HEK293 (cell line): ENCODE data around the gene DCLK1.

Experiments
- CTCF ChIA-PET: fragments of 350-600 bp; formaldehyde crosslinking; extraction: SDS; loops from one replicate; lab custom pipeline; 2021; ENCODE audit warnings: antibody characterized with exemption; lab: Yijun Ruan, JAX
- POLR2A ChIA-PET: fragments of 300-600 bp; formaldehyde crosslinking; extraction: SDS; loops from one replicate; lab custom pipeline; 2020; ENCODE audit warnings: antibody characterized with exemption, inconsistent platforms; lab: Yijun Ruan, JAX
- H3K27ac ChIP-seq: fragments of 200-500 bp; sonication (Bioruptor generic); 2 replicates; pipeline ENCODE4 v1.5.1; 2014; ENCODE audit warnings: low read depth, low read length, control low read depth, inconsistent platforms; ENCODE audit errors: extremely low read depth
- H3K36me3 ChIP-seq, 2 experiments: fragments of 200-500 bp in 1 of 2; sonication (Bioruptor generic) in 1 of 2; 1 replicate in 1 of 2; 2 replicates in 1 of 2; pipeline ENCODE4 v1.5.1; 2014 to 2017; ENCODE audit warnings: inconsistent platforms in 2 of 2, low read length in 2 of 2; ENCODE audit not compliant: control insufficient read depth in 2 of 2, insufficient read depth in 1 of 2
- H3K4me1 ChIP-seq: fragments of 200-500 bp; sonication (Bioruptor generic); 2 replicates; pipeline ENCODE4 v1.5.1; 2014; ENCODE audit warnings: mild to moderate bottlenecking, low read length, inconsistent platforms; ENCODE audit not compliant: control insufficient read depth, insufficient read depth
- H3K4me3 ChIP-seq: 2 replicates; pipeline ENCODE4 v1.5.1; 2011; ENCODE audit warnings: low read depth, mild to moderate bottlenecking, control low read depth, low read length, moderate library complexity
- H3K9me3 ChIP-seq: fragments of 200-500 bp; sonication (Bioruptor generic); 2 replicates; pipeline ENCODE4 v1.5.1; 2014; ENCODE audit warnings: low read depth, low read length, inconsistent platforms; ENCODE audit not compliant: control insufficient read depth, insufficient read depth
- GLIS2 ChIP-seq: fragments of 450-650 bp; formaldehyde crosslinking; IDR thresholded peaks from 2 replicates; pipeline ENCODE4 v1.5.1; 2016; ENCODE audit warnings: missing biosample characterization, missing genetic modification characterization
- HOXA7 ChIP-seq: sonication (generic); formaldehyde crosslinking; IDR thresholded peaks from 2 replicates; pipeline ENCODE4 v1.8.1; 2022; ENCODE audit warnings: missing genetic modification reagents, borderline replicate concordance
- KLF10 ChIP-seq: fragments of 450-650 bp; IDR thresholded peaks from 2 replicates; pipeline ENCODE4 v1.5.1; 2018; ENCODE audit warnings: missing biosample characterization, mild to moderate bottlenecking, missing genetic modification characterization
- SP3 ChIP-seq: fragments of 450-650 bp; formaldehyde crosslinking; IDR thresholded peaks from 2 replicates; pipeline ENCODE4 v1.5.1; 2016; ENCODE audit warnings: missing biosample characterization, missing genetic modification characterization
- WT1 ChIP-seq: fragments of 450-650 bp; formaldehyde crosslinking; IDR thresholded peaks from 2 replicates; pipeline ENCODE4 v1.5.1; 2016; ENCODE audit warnings: missing biosample characterization, missing genetic modification characterization
- YY1 ChIP-seq: fragments of 450-650 bp; formaldehyde crosslinking; IDR thresholded peaks from 2 replicates; pipeline ENCODE4 v1.5.1; 2018; ENCODE audit warnings: missing biosample characterization, missing genetic modification characterization
- ZBTB48 ChIP-seq: fragments of 450-650 bp; formaldehyde crosslinking; IDR thresholded peaks from 2 replicates; pipeline ENCODE4 v1.5.1; 2016; ENCODE audit warnings: missing biosample characterization, missing genetic modification characterization
- ZBTB7A ChIP-seq: fragments of 450-650 bp; formaldehyde crosslinking; IDR thresholded peaks from 2 replicates; pipeline ENCODE4 v1.5.1; 2016; ENCODE audit warnings: low read depth, missing biosample characterization, missing genetic modification characterization
- ZFP41 ChIP-seq: fragments of 450-650 bp; formaldehyde crosslinking; IDR thresholded peaks from 2 replicates; pipeline ENCODE4 v1.5.1; 2016; ENCODE audit warnings: missing biosample characterization, missing genetic modification characterization, borderline replicate concordance
- ZNF169 ChIP-seq: fragments of 450-650 bp; formaldehyde crosslinking; IDR thresholded peaks from 2 replicates; pipeline ENCODE4 v1.5.1; 2016; ENCODE audit warnings: missing biosample characterization, missing genetic modification characterization
- ZNF223 ChIP-seq: fragments of 450-650 bp; formaldehyde crosslinking; IDR thresholded peaks from 2 replicates; pipeline ENCODE4 v1.5.1; 2016; ENCODE audit warnings: missing biosample characterization, missing genetic modification characterization
- ZNF239 ChIP-seq: fragments of 450-650 bp; formaldehyde crosslinking; IDR thresholded peaks from 2 replicates; pipeline ENCODE4 v1.5.1; 2016; ENCODE audit warnings: missing biosample characterization, missing genetic modification characterization
- ZNF341 ChIP-seq: fragments of 450-650 bp; formaldehyde crosslinking; IDR thresholded peaks from 2 replicates; pipeline ENCODE4; 2016; ENCODE audit warnings: low read depth, missing biosample characterization, missing genetic modification characterization
- ZNF394 ChIP-seq: fragments of 450-650 bp; formaldehyde crosslinking; IDR thresholded peaks from 2 replicates; pipeline ENCODE4 v1.5.1; 2016; ENCODE audit warnings: missing biosample characterization, missing genetic modification characterization, mild to moderate bottlenecking, moderate library complexity, borderline replicate concordance
- ZNF416 ChIP-seq: fragments of 450-650 bp; formaldehyde crosslinking; IDR thresholded peaks from 2 replicates; pipeline ENCODE4 v1.5.1; 2016; ENCODE audit warnings: missing biosample characterization, missing genetic modification characterization
- ZNF423 ChIP-seq: fragments of 450-650 bp; formaldehyde crosslinking; IDR thresholded peaks from 2 replicates; pipeline ENCODE4 v1.5.1; 2016; ENCODE audit warnings: missing biosample characterization, missing genetic modification characterization
- ZNF48 ChIP-seq: fragments of 450-650 bp; formaldehyde crosslinking; IDR thresholded peaks from 2 replicates; pipeline ENCODE4 v1.5.1; 2016; ENCODE audit warnings: missing biosample characterization, missing genetic modification characterization
- ZNF521 ChIP-seq: fragments of 450-650 bp; formaldehyde crosslinking; IDR thresholded peaks from 2 replicates; pipeline ENCODE4 v1.5.1; 2017; ENCODE audit warnings: missing biosample characterization, mild to moderate bottlenecking, missing genetic modification characterization
- ZNF549 ChIP-seq: fragments of 450-650 bp; IDR thresholded peaks from 2 replicates; pipeline ENCODE4 v1.5.1; 2018; ENCODE audit warnings: missing biosample characterization, missing genetic modification characterization, mild to moderate bottlenecking, inconsistent platforms, moderate library complexity
- ZNF76 ChIP-seq: fragments of 450-650 bp; formaldehyde crosslinking; IDR thresholded peaks from 2 replicates; pipeline ENCODE4; 2016; ENCODE audit warnings: low read depth, missing biosample characterization, missing genetic modification characterization, borderline replicate concordance
- ZNF768 ChIP-seq: fragments of 450-650 bp; formaldehyde crosslinking; IDR thresholded peaks from 2 replicates; pipeline ENCODE4 v1.5.1; 2018; ENCODE audit warnings: missing biosample characterization, mild to moderate bottlenecking, missing genetic modification characterization
- ZNF791 ChIP-seq: fragments of 450-650 bp; formaldehyde crosslinking; IDR thresholded peaks from 2 replicates; pipeline ENCODE4 v1.5.1; 2016; ENCODE audit warnings: missing biosample characterization, missing genetic modification characterization
- ZSCAN30 ChIP-seq: fragments of 450-650 bp; IDR thresholded peaks from 2 replicates; pipeline ENCODE4 v1.5.1; 2018; ENCODE audit warnings: missing biosample characterization, mild to moderate bottlenecking, missing genetic modification characterization, moderate library complexity
- ZXDB ChIP-seq: fragments of 450-650 bp; formaldehyde crosslinking; IDR thresholded peaks from 2 replicates; pipeline ENCODE4 v1.5.1; 2016; ENCODE audit warnings: missing biosample characterization, missing genetic modification characterization
- TF ChIP-seq, protein P1 (sequence below): fragments of 450-650 bp; formaldehyde crosslinking; IDR thresholded peaks from 2 replicates; pipeline ENCODE4 v1.5.1; 2017; ENCODE audit warnings: missing biosample characterization, missing genetic modification characterization
- TF ChIP-seq, protein P2 (sequence below): fragments of 450-650 bp; formaldehyde crosslinking; IDR thresholded peaks from 2 replicates; pipeline ENCODE4 v1.5.1; 2016; ENCODE audit warnings: missing biosample characterization, missing genetic modification characterization
- TF ChIP-seq, protein P3 (sequence below): fragments of 450-650 bp; formaldehyde crosslinking; IDR thresholded peaks from 2 replicates; pipeline ENCODE4 v1.5.1; 2016; ENCODE audit warnings: missing biosample characterization, missing genetic modification characterization, low read depth
- TF ChIP-seq, protein P4 (sequence below): fragments of 450-650 bp; formaldehyde crosslinking; IDR thresholded peaks from 2 replicates; pipeline ENCODE4 v1.5.1; 2016; ENCODE audit warnings: missing biosample characterization, missing genetic modification characterization
- TF ChIP-seq, protein P5 (sequence below): fragments of 450-650 bp; formaldehyde crosslinking; IDR thresholded peaks from 2 replicates; pipeline ENCODE4 v1.5.1; 2016; ENCODE audit warnings: missing biosample characterization, missing genetic modification characterization

The DCLK1 gene

DNA sequence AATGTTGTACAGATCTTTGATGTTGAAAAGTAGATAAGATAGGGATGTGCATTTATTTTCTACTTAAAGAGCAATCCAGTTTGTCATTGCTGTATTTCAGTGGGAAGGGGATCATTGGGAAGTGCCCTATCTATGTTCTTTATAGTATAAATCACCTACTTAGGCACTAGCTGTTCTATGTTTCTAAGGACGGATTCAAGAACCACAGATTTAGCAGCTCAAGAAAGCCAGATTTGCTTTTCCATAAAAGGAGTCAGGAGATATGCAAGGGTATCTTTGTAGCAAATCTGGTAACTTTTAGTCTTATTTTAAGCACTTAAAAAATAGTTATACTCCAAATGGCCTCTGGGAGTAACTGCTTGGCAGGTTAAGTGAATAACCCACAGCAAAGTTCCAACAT lies 23.7 kb downstream of the DCLK1 start (continued):
- no peak for TF ChIP-seq YY1 (tag by site-specific recombination)
- TF ChIP-seq ZXDB, result no peak
- TF ChIP-seq ZBTB7A (tag by site-specific recombination), result no peak
- TF ChIP-seq ZSCAN30, result no peak
- no peak for TF ChIP-seq KLF10 (tag by site-specific recombination)
- TF ChIP-seq, all 188 proteins: peak for 0

DNA sequence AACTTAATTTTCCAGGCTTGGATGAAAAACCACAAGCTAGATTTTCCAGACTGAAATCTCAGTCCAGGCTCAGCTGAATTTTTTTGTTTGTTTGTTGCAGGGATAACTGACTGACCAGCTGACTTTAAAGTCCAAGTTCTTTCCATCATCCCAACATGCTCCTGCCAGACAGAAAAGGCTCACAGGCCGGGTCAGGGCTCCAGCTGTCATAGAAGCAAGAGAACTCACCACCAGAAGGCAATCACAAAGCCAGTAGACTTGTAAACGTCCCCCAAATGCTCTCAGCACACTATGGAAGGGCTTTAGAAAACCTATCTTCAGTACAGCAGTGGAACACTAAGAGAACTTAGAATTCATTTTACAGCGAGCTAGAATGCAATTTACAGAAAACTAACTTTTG lies 25.5 kb downstream of the DCLK1 start:
- Histone ChIP-seq H3K27ac (no peak overlapping the region), H3K9me3 (no peaks in the 10 kb centered on the region), H3K36me3 (no peaks in the 10 kb centered on the region), H3K4me1 (no peaks in the 10 kb centered on the region), H3K4me3 (no peak overlapping the region)
- TF ChIP-seq ZNF549 (tag by site-specific recombination) (no peak), SP3 (tag by site-specific recombination) (no peak), ZNF48 (tag by site-specific recombination) (no peak), HOXA7 (CRISPR knock-in tag) (no peak), ZFP41 (tag by site-specific recombination) (no peak), ZNF768 (tag by site-specific recombination) (no peak), WT1 (tag by site-specific recombination) (no peak), ZNF169 (tag by site-specific recombination) (no peak), ZNF394 (no peak), ZNF341 (tag by site-specific recombination) (no peak), ZNF791 (tag by site-specific recombination) (no peak), ZNF223 (tag by site-specific recombination) (no peak), ZNF239 (no peak)
- TF ChIP-seq, protein P1, sequence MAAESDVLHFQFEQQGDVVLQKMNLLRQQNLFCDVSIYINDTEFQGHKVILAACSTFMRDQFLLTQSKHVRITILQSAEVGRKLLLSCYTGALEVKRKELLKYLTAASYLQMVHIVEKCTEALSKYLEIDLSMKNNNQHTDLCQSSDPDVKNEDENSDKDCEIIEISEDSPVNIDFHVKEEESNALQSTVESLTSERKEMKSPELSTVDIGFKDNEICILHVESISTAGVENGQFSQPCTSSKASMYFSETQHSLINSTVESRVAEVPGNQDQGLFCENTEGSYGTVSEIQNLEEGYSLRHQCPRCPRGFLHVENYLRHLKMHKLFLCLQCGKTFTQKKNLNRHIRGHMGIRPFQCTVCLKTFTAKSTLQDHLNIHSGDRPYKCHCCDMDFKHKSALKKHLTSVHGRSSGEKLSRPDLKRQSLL (tag by site-specific recombination), result no peak
- TF ChIP-seq, protein P2, sequence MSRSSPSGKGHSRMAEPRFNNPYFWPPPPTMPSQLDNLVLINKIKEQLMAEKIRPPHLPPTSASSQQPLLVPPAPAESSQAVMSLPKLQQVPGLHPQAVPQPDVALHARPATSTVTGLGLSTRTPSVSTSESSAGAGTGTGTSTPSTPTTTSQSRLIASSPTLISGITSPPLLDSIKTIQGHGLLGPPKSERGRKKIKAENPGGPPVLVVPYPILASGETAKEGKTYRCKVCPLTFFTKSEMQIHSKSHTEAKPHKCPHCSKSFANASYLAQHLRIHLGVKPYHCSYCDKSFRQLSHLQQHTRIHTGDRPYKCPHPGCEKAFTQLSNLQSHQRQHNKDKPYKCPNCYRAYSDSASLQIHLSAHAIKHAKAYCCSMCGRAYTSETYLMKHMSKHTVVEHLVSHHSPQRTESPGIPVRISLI (tag by site-specific recombination), result no peak
- TF ChIP-seq, protein P3, sequence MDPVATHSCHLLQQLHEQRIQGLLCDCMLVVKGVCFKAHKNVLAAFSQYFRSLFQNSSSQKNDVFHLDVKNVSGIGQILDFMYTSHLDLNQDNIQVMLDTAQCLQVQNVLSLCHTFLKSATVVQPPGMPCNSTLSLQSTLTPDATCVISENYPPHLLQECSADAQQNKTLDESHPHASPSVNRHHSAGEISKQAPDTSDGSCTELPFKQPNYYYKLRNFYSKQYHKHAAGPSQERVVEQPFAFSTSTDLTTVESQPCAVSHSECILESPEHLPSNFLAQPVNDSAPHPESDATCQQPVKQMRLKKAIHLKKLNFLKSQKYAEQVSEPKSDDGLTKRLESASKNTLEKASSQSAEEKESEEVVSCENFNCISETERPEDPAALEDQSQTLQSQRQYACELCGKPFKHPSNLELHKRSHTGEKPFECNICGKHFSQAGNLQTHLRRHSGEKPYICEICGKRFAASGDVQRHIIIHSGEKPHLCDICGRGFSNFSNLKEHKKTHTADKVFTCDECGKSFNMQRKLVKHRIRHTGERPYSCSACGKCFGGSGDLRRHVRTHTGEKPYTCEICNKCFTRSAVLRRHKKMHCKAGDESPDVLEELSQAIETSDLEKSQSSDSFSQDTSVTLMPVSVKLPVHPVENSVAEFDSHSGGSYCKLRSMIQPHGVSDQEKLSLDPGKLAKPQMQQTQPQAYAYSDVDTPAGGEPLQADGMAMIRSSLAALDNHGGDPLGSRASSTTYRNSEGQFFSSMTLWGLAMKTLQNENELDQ (tag by site-specific recombination), result no peak
- ChIA-PET CTCF (interaction anchor here (0.5 kb wide), 1 partner anchor 726 kb away, joined by 5 read pairs; no protein-coding TSS in a partner anchor), POLR2A (interaction anchor here (0.6 kb wide), 1 partner anchor 736 kb away, joined by 3 read pairs; no protein-coding TSS in a partner anchor)

DNA sequence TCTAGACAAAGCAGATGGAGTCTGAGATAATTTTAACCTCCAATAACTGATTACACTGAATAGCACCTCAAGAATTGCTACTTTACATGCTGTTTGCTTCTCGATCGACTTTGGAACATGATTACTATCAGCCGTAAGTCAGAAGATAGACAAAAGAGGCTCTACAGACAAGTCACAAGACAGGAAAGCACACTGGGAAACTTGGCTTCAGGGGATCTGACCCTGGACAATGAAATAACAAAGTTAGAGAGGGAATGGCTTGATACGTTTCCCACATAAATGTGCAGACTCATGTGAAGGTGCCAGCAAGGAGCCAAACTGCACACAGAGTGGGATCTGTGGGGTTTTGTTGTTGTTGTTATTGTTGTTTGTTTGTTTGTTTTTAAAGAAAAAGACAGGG lies 28.5 kb downstream of the DCLK1 start:
- Histone ChIP-seq H3K27ac (no peak overlapping the region), H3K4me1 (no peaks in the 10 kb centered on the region), H3K36me3 (no peaks in the 10 kb centered on the region), H3K4me3 (no peak overlapping the region), H3K9me3 (no peaks in the 10 kb centered on the region)
- ChIA-PET POLR2A (no interaction called here), CTCF (no interaction called here)
- TF ChIP-seq, protein P4, sequence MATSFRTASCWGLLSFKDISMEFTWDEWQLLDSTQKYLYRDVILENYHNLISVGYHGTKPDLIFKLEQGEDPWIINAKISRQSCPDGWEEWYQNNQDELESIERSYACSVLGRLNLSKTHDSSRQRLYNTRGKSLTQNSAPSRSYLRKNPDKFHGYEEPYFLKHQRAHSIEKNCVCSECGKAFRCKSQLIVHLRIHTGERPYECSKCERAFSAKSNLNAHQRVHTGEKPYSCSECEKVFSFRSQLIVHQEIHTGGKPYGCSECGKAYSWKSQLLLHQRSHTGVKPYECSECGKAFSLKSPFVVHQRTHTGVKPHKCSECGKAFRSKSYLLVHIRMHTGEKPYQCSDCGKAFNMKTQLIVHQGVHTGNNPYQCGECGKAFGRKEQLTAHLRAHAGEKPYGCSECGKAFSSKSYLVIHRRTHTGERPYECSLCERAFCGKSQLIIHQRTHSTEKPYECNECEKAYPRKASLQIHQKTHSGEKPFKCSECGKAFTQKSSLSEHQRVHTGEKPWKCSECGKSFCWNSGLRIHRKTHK, result no peak
- TF ChIP-seq ZBTB48, result no peak
- no peak for TF ChIP-seq ZNF791 (tag by site-specific recombination)
- TF ChIP-seq GLIS2, result no peak
- no peak for TF ChIP-seq ZNF521
- TF ChIP-seq, protein P5, sequence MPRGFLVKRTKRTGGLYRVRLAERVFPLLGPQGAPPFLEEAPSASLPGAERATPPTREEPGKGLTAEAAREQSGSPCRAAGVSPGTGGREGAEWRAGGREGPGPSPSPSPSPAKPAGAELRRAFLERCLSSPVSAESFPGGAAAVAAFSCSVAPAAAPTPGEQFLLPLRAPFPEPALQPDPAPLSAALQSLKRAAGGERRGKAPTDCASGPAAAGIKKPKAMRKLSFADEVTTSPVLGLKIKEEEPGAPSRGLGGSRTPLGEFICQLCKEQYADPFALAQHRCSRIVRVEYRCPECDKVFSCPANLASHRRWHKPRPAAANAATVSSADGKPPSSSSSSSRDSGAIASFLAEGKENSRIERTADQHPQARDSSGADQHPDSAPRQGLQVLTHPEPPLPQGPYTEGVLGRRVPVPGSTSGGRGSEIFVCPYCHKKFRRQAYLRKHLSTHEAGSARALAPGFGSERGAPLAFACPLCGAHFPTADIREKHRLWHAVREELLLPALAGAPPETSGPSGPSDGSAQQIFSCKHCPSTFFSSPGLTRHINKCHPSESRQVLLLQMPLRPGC (tag by site-specific recombination), result no peak
- TF ChIP-seq ZNF416 (tag by site-specific recombination), result no peak
- no peak for TF ChIP-seq ZNF76 (tag by site-specific recombination)
- no peak for TF ChIP-seq ZNF423 (tag by site-specific recombination)
